HG02943 (cell line): Measurements from ENCODE around the gene PRR20G.

Experiments used
- ATAC-seq: cut with Tn5 transposase; IDR thresholded peaks from one replicate; pipeline ENCODE4 v1.9.1; 2021; ENCODE audit warnings: mild to moderate bottlenecking, low read depth, moderate library complexity; ENCODE audit not compliant: unreplicated experiment

The PRR20G gene

DNA sequence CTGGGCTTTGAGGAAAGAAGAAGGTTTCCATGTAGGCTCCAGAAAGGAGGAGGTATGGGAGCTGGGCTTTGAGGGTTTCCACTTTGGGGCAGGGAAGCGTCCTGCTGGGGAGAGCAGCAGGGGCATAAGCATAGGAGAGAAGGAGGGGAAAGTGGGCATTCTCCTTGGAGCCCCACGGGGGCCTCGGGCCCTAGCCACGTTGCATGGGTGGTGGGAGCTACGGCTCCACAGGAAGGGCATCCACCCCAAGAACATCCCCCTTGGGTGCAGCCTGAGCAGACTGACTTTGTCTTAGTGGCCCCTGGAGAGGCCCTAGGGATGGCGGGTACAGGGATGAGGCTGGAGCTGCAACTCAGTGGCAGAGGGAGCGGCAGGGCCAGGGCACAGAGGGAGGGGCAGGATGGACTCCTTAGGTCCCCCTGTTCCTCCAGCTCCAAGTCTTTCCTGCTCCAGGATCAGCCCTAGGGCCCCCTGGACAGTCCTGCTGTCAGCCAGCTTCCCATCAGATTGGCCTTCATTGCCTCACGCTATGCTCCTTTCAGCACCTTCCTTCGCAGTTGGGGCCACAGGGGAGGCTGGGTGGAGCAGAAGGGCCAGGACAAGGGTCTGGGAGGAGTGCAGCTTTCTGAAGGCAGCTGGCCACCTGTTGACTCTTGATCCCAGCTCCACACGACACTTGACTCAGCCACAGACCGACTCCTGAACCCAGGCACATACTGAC is 22.9 kb downstream of the PRR20G start:
- no peak for ATAC-seq

DNA sequence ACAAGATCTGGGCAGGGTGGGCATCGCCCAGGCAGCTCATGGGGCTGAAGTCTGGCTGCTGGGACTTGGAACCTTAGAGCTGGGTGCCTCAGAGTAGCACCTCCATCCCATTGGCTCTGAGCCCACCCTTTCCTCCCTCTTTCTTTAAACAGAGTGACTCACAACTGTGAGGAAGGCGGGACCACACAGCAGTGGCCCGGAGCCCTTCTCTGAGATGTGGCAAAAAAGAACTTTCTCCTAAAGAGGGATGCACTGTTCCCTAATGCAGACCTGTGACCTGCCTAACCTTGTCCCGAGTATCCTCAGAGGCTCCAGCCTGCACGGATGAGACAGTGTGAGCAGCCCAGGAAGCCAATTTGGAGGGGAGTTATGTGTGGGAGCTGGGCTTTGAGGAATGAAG is 23.6 kb downstream of the PRR20G start:
- no peak for ATAC-seq

DNA sequence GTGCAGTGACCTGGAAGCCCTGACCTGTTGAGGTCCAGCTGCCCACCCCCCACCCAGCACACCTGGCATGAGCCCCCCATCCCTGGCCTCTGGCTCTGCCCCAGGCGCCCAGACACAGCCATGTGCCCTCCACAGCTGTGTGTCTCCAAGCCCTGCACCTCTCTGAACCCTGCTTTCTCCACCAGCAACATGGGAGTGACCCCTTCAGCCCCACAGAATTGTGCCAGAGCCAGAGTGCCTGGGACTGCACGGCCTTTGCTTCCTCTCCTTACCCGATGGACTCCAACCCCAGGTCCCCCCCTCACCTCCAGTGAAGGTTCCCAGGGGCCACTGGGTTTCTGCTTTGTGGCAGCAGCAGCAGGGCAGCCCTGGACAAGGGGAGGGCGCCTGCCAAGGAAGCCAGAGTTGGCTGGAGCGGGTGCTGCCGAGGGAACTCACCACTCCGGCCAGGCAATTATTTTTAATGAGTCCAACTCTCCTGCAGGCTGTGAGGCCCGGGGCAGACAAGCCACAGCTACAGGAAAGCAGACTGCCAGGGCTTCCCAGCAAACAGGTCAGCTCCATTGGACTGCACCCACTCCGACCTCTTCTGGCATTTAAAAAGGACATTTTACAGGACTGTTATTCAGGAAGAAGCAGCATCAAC is 24.1 kb downstream of the PRR20G start:
- ATAC-seq, result no peak

DNA sequence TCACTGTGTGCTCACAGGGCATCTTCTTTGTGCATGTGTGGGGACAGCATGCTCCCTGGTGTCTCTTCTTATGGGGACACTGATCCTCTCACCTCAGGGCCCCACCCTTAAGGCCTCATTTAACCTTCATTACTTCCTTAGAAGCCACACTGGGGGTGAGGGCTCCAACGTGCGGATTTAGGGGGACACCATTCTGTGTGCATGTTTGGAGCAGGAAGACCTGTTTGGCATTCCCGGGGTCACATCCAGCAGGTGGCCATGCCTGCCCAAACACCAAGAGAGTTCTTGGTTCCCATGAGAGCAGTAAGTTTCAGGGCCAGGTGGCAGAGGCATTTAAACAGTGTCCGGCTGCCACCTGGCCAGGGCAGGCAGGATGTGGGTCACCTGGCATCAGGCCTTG is 24.8 kb downstream of the PRR20G start:
- no peak for ATAC-seq

DNA sequence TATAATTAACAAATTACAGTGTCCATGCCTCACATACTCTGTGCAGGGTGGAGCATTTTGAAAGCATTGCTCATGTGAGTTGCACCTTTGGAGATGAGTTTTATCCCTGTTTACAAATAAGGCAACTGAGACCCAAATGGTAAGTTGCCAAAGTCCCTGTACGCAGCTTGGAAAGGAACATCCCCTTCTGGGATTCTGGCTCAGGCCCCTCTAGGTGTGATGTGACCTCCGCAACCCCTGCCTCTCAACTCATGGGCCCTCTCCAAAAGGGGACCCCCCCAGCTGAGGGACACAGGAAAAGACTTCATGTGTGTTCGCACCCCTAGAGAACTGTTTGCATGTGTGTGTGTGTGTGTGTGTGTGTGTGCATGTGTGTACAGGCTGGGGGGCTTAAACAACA is 25.3 kb downstream of the PRR20G start:
- ATAC-seq, result no peak

DNA sequence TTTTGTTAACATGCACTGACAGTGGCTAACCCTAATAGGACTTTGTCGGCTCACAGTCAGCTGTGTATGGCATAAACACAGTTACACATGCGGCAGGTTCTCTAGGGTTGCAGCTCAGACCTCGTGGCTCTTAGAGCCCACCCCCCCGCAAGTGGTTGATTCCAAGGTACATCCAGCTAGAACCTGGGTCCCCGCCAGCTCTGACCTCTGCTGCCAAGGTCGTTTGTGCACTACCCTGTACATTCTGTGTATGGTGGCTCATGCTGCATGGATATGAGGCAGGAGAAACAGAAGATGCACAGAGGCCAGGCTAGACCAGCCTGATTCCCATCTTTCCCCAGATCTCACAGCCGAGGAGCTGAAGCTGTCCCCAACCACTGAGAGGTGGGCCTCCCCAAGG is 25.9 kb downstream of the PRR20G start:
- ATAC-seq, result no peak

DNA sequence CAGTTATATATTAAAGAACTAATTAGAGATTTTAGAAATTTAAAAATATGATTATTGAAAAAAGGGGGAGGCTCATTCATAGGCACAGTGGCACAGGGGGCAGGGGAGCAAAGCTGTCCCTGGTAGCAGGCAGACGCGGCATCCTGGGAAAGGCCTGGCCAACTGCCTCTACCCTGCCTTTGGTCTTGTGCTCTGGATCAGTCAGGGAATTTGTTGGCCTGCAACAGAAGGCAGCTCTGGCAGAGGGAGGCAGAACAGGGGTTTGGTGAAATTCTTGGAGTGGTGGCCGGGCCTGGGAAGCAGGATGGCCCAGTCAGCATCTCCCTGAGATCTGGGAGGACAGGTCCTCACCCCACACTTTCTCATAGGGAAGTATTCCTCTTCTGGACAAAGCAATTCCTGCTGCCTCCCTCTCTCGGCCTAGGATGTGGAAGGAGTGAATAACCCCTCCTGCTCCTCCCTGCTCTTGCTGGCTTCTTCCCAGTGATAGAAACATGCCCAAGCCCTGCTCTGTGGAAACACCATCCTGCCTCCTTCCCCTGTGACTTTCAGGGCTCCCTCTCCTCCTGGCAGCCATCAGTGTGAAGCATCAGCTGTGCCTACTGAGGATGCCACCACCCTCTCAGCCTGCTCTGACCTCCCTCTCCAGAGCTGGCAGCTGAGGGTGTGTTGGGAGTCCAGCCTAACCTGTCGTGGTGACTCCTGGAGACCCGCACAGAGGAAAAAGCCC is 26.9 kb downstream of the PRR20G start:
- no peak for ATAC-seq

- no peak for ATAC-seq
Observed at GRCh38 chr3:127260416-127260815, 27.4 kb downstream of the PRR20G start.

DNA sequence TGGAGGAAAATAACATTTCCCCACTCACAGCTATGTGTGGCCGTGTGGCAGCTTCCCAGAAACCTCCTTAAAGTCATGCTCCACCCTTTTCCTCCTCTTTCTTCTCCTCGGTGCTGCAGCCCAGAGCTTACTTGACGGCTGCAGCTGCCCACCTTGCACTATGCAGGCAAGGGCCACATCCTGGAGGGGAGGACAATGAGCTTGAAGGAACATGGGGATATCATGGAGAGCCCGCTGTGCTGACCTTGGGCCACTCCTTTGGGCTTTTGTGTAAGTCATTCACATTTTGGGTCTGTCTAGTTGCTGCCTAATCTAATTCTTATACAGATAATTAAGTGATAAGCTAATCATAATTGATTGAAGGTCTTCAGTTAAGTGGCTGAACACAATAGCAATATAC is 28.0 kb downstream of the PRR20G start:
- ATAC-seq, result no peak

- no peak for ATAC-seq
Observed at GRCh38 chr3:127258733-127259132, 29.1 kb downstream of the PRR20G start.

DNA sequence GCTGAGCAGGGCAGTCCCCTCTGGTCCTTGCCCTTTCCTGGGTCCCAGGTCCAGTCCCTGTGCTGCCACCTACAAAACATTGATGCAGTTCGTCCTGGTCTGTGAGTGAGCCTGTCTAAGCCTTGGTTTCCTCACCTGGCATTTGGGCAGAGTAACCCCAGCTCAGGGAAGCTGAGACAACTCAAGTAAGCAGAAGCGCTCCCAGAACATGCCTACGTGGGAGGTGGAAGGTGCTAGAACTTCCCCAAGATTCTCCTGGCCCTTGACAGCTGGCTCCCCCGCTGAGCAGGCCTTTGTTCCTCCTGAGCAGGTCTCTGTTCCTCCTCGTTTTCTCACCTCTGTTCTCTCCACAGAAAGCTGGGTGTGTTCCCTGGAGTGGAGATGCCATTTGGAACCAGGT is 30.5 kb downstream of the PRR20G start:
- no peak for ATAC-seq

DNA sequence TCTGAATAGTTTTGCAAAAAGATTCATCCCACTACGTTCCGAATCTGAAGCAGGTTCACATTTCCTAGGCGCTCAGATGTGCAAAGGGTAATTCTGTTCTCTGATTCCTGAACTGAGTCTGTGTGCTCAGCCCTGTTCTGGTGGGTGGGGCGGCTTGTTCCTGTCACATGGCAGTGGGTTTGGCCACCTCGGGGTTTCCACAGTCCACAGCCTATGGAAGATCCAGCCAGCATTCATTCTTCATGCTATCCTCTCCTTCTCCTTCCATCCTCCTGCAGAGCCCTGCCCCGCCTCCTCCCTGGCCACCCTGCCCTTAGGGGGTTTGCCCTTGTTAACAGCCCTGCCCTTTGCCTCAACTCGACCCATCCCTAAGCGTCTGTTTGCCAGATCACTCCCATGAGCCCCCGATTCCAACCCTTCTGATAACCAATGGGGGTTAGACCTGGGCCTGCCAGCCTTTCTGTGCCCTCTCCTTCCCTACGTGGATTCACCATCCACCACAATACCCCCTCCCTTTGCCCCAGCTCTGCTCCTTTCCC is 31.0 kb downstream of the PRR20G start:
- no peak for ATAC-seq

DNA sequence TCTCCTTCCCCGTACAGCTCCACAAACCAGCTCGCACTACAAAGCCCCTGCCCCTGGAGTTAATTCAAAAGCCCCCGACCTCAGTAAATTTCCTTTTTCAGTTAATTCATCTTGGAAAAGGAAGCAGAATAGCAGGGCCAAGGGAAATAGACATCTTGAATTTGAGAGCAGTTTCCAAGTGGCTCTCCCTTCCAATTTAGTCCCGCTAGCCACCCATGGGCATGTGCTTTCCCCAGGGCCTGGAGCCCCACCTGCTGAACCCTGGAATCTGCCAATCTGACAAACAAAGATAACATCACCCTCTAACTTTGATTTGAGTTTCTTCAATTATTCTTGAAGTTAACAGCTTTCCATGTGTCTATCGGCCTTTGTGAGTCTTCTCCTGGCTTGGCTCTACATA is 31.7 kb downstream of the PRR20G start:
- no peak for ATAC-seq

DNA sequence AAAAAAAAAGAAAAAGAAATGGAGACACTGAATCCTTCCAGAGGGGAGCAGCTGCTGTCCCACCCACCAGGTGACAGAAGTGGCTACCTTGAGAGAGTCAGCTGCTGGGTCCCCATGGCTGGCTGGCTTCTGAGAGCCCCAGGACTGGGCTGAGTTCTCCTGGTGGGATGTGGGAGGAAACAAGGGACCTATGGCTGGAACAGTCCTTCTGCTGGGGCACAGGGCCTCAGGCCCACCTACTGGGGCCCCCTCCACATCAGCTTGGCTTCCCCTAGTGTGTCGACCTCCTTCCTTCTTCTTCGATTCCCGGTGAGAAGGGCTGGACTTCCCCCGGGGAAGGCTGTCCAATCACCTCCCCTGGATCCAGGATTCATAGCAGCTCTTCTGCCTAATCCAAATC is 32.3 kb downstream of the PRR20G start:
- ATAC-seq, result no peak

DNA sequence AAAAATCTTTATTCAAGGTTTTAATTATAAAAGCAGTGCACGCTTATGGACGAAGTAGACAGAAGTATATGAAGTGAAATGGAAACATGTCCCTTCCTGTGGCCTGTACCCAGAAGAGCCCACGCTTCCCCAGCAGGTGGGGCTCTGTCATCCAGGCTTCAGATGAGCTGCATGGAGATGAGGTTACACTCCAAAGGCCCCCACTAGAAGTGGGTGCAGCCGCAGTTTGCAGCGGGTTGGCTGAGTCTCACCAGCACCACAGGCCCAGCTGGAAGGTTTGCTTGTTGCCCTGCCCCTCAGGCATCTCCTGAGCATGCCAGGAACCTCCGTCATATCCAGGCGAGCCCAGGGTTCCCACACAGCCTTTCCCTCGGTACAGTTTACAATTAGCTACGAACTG is 33.1 kb downstream of the PRR20G start:
- ATAC-seq, result no peak

- no peak for ATAC-seq
Observed at GRCh38 chr3:127254033-127254644, 33.7 kb downstream of the PRR20G start.

DNA sequence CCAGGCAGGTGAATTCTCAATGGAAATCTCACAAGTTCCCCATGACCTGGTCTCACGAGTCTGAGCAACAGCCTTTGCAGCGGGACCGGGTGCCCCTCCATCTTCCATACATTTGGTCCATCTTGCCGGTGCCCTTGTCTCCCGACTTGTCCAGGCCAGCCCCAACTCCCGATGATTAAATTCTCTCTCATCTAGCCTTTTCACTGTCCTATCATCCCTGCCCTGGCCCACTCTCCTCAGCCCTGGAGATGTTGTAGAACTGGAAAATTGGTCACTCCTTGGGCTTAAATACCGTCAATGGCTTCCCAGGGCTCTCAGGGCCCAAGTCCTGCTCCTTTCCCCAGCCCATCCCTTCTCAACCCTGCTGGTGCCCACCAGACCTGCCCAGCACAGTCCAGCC is 34.4 kb downstream of the PRR20G start:
- ATAC-seq, result no peak

DNA sequence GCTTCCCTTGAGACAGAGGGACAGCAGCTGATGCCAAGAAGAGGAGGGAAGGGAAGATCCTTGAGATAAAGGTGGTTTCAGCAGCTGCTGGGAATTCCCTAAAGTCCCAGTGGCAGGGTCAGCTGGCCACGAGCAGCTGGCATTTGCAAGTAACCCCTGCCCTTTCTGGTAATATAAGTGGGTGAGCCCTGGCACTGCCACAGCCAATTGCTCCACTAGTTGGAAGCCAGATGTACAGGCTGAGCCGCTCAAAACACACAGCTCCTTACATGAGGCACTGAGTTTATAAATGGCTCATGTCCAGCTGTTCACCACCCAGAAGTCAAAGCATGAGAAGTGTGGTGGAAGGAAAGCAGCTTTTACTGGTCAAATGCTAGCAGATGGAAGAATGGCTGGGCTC is 35.4 kb downstream of the PRR20G start:
- ATAC-seq, result no peak

DNA sequence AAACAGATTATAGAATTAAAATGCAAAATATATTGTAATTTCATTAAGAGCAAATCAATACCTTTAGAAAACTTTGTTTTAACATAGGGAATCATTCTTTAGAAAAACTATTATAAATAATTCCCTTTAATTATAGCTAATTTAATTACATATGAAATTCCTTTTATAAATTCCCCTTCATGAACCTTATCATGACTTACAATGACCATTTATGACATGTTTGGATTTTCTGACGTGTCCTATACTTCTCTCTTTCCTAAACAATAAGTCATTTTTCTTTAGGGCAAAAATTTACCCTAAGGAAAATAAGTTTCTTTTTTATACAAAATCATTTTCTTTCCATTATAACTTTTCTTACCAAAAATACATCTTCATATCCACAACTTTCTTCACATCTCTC is 37.8 kb downstream of the PRR20G start:
- ATAC-seq, result no peak

DNA sequence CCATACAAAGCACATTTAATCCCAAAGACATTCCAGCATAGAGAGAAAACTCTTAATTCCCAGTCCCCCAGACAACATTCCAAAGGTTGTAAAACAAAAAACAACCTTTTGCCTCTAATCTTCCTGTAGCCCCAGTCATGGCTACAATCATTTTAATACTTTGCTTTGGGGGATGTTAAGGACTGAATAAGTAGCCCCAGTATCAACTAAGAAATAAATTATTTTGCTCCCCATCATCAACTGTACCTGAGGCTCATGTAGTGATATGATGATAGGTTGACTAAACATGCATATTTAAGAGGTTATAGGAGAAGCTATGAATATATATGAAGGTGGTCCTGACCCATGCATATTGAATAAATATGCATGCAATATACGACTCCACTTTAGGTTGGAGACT is 40.6 kb downstream of the PRR20G start:
- no peak for ATAC-seq

DNA sequence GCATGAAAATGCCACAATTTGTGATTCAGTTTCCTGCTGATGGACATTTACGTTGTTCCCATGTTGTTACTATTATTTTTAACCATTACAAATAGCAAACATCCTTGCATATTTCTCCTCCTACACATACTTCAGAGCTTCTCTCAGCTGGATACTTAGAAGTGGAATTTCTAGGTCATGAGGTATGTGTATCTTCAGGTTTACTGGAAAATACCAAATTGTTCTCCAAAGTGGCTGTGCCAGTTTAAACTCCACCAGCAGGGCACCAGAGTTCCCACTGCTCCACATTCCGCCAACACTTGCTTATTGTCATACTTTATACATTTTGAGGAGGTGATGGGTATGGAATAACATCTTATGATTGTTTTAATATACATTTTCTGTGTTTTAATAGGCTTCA is 49.2 kb downstream of the PRR20G start:
- ATAC-seq, result no peak
